Esophagus muscularis mucosa (tissue), 4 donors: ENCODE results near the gene KIF22. TPM values are rescaled to one million over a fixed set of nuclear protein-coding genes. Genes with fewer than 3 reads are reported as not detected.
A peak's percentile ranks its signal among the peaks of the same experiment; 100 is the strongest.
"Not testable (repeated sequence)": the region's sequence is repeated elsewhere in the genome, so short reads cannot be mapped to it uniquely, and the experiment has no call there.

Experiments used
- DNase-seq: peaks from one replicate; pipeline ENCODE4 v3.0.0-alpha.2; 2017; ENCODE audit errors: extremely low spot score
- H3K27ac ChIP-seq, 4 donors: fragments of 200-600 bp; sonication (generic); replicated peaks in 1 of 4; 1 replicate in 3 of 4; 2 replicates in 1 of 4; pipeline ENCODE4 v1.5.1; 2016 to 2019; ENCODE audit warnings: mild to moderate bottlenecking in 1 of 4
- H3K27me3 ChIP-seq, 4 donors: fragments of 200-600 bp; sonication (generic); one replicate each; pipeline versions ENCODE4 v1.5.1 to v1.6.0; 2016 to 2019
- H3K36me3 ChIP-seq, 4 donors: fragments of 200-600 bp; sonication (generic); one replicate each; pipeline ENCODE4 v1.5.1; 2016 to 2019
- H3K4me1 ChIP-seq, 4 donors: fragments of 200-600 bp; sonication (generic); one replicate each; pipeline ENCODE4 v1.5.1; 2016 to 2019
- H3K4me3 ChIP-seq, 4 donors: fragments of 200-600 bp; sonication (generic); 1 replicate in 2 of 4; 2 replicates in 2 of 4; pipeline ENCODE4 v1.5.1; 2016 to 2019; ENCODE audit warnings: mild to moderate bottlenecking in 4 of 4, moderate library complexity in 1 of 4
- H3K9me3 ChIP-seq, 4 donors: fragments of 200-600 bp; sonication (generic); 1 replicate in 3 of 4; 2 replicates in 1 of 4; pipeline ENCODE4 v1.5.1; 2016 to 2019
- EP300 ChIP-seq: sonication (generic); formaldehyde crosslinking; IDR thresholded peaks from one replicate; pipeline ENCODE4 v1.6.1; 2017; ENCODE audit warnings: antibody characterized with exemption
- POLR2A ChIP-seq: fragments of 450-650 bp; IDR thresholded peaks from one replicate; pipeline ENCODE4 v1.6.1; 2017; ENCODE audit warnings: antibody characterized with exemption, moderate library complexity, mild to moderate bottlenecking, low read depth
- POLR2AphosphoS5 ChIP-seq, 2 donors: sonication (generic); formaldehyde crosslinking; IDR thresholded peaks; one replicate each; pipeline ENCODE4 v1.6.1; 2017; ENCODE audit warnings: antibody characterized with exemption in 2 of 2
- WGBS: methylation state at CpG from one replicate; pipeline ENCODE4 v1.1.5; 2018; 5-methylcytosine and 5-hydroxymethylcytosine counted together
- intact Hi-C: fragments of 100-400 bp; cut with DNase I; formaldehyde crosslinking; loops from one replicate; pipeline ENCODE4 v1.15.1; 2023
- total RNA-seq, 4 donors: library from RNA; depleted of rRNA; stranded (reverse); fragments of >200 nt; gene quantifications; one replicate each; pipeline versions ENCODE4 v1.1.0 to v1.2.1, GENCODE V29; 2016
- TF ChIP-seq, protein P1 (sequence below), 3 experiments: fragments of 200-600 bp in 2 of 3; fragments of 450-650 bp in 1 of 3; sonication (generic) in 2 of 3; IDR thresholded peaks; one replicate each; pipeline ENCODE4 v1.5.1; 2017 to 2019; ENCODE audit warnings: antibody characterized with exemption in 3 of 3, mild to moderate bottlenecking in 2 of 3, moderate library complexity in 1 of 3

Gene KIF22
- total RNA-seq, 4 donors from 2014 or later, result 10.8 to 12.3 (median 11.8) TPM

DNA sequence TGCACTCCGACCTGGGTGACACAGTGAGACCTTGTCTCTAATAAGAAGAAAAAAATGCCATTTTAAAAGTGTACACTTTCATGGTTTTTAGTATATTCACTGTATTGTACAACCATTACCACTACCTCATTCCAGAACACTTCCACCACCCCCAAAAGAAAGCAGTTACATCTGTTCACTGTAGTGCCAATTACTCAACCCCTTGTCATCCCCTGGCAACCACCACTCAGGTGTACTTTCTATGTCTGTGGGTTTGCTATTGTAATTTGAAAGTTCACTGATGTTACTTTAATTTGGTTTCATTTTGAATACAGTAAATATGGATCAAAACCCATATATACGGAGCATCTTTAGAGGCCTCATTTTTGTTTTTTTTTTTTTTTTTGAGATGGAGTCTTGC is 6.4 kb upstream of the KIF22 start:
- WGBS, result 93% methylated on average over 2 of the region's 2 CpGs
- TF ChIP-seq POLR2AphosphoS5 (IDR thresholded peaks at IDR 0.05) (no peak), POLR2A (no peak), EP300 (no peak)
- TF ChIP-seq, protein P1, sequence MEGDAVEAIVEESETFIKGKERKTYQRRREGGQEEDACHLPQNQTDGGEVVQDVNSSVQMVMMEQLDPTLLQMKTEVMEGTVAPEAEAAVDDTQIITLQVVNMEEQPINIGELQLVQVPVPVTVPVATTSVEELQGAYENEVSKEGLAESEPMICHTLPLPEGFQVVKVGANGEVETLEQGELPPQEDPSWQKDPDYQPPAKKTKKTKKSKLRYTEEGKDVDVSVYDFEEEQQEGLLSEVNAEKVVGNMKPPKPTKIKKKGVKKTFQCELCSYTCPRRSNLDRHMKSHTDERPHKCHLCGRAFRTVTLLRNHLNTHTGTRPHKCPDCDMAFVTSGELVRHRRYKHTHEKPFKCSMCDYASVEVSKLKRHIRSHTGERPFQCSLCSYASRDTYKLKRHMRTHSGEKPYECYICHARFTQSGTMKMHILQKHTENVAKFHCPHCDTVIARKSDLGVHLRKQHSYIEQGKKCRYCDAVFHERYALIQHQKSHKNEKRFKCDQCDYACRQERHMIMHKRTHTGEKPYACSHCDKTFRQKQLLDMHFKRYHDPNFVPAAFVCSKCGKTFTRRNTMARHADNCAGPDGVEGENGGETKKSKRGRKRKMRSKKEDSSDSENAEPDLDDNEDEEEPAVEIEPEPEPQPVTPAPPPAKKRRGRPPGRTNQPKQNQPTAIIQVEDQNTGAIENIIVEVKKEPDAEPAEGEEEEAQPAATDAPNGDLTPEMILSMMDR (IDR thresholded peaks at IDR 0.05), result no peak
- Histone ChIP-seq H3K36me3 (no peaks in the 10 kb centered on the region), H3K4me3 (no peak overlapping the region), H3K27ac (no peak overlapping the region), H3K4me1 (peaks cover 5 to 12% (median 10%) of the 10 kb centered on the region in 4 donors), H3K9me3 (no peaks in the 10 kb centered on the region), H3K27me3 (peaks cover 0 to 15% (median 0%) of the 10 kb centered on the region in 4 donors)
- intact Hi-C loops, result loop anchor here (10.0 kb wide), 2 partner anchors 49 to 79 kb away; no protein-coding TSS in a partner anchor
- no peak for DNase-seq

DNA sequence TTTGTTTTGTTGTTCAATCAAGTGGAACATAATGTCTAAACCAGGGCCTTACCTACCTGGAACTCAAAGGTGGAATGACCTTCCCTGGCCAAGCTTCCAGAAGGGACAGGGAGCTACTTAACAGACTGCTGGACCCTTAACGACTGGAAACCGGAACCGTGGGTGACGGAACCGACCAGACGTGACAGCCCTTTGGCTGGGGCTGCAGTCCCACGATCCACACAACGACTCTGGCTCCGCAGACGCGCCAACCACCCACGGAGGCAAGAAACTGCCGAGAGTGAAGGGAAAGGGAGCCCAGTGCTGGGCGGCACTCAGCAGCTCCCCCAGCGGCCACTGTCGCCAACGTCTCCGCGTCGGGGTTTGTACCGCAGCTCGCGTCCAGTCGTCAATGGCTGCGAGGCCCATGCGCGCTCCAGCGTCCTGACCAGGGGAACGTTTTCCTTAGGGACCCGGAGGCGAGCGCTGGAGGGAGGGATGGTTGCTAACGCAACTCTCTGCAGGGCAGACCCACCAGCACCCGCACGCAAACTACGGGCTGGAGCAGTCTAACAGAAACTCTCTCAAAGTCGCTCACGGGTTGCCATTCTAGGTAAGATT is 5.5 kb upstream of the KIF22 start:
- Histone ChIP-seq H3K4me1 (peaks cover 12 to 21% (median 17%) of the 10 kb centered on the region in 4 donors), H3K9me3 (no peaks in the 10 kb centered on the region), H3K4me3 (peak overlapping the region; percentile 27 to 52 (median 32)), H3K27me3 (peaks cover 0 to 6% (median 0%) of the 10 kb centered on the region in 4 donors), H3K27ac (no peak overlapping the region), H3K36me3 (no peaks in the 10 kb centered on the region)
- 11% methylated on average over 20 of the region's 38 CpGs for WGBS
- no peak for DNase-seq
- TF ChIP-seq EP300 (no peak), POLR2AphosphoS5 (IDR thresholded peaks at IDR 0.05) (peak in 1 of 2 donors; percentile 33), POLR2A (no peak)
- TF ChIP-seq, protein P1 (IDR thresholded peaks at IDR 0.05), result peak; percentile 66 to 88 (median 66)
- intact Hi-C loops, result loop anchor here (10.0 kb wide), 2 partner anchors 50 to 80 kb away; no protein-coding TSS in a partner anchor

DNA sequence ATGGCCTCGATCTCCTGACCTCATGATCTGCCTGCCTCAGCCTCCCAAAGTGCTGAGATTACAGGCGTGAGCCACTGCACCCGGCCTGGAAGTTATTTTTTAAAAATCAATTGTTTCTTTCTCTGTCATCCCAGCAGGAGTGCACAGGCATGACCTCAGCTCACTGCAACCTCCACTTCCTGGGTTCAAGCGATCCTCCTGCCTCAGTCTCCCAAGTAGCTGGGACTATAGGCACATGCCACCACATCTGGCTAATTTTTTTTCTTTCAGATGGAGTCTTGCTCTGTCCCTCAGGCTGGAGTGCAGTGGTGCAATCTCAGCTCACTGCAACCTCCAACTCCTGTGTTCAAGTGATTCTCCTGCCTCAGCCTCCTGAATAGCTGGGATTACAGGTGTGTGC is 3.4 kb upstream of the KIF22 start:
- H3K27me3 ChIP-seq, H3K36me3 ChIP-seq, H3K9me3 ChIP-seq, H3K4me3 ChIP-seq, DNase-seq, H3K27ac ChIP-seq: not testable (repeated sequence)
- 84% methylated on average over 4 of the region's 4 CpGs for WGBS
- peaks cover 21 to 37% (median 30%) of the 10 kb centered on the region in 4 donors for H3K4me1 ChIP-seq
- intact Hi-C loops, result loop anchor here (10.0 kb wide), 2 partner anchors 52 to 82 kb away; no protein-coding TSS in a partner anchor

DNA sequence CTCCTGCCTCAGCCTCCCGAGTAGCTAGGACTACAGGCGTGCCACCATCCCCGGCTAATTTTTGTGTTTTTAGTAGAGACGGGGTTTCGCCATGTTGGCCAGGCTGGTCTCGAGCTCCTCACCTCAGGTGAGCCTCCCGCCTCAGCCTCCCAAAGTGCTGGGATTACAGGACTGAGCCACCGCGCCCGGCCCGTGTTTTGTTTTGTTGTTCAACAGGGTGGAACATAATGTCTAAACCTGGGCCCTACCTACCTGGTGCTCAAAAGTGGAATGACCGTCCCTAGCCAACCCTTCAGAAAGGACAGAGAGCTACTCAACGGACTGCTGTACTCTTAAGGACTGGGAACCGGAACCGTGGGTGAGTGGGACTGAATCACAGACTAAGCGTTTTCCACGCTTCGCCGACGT is 772 bp upstream of the KIF22 start:
- Histone ChIP-seq H3K9me3 (no peaks in the 10 kb centered on the region), H3K4me1 (peaks cover 21 to 37% (median 28%) of the 10 kb centered on the region in 4 donors), H3K27me3 (no peaks in the 10 kb centered on the region), H3K4me3 (peak overlapping the region; percentile 76 to 93 (median 91)), H3K27ac (peak overlapping the region; percentile 81 to 91 (median 88)), H3K36me3 (no peaks in the 10 kb centered on the region)
- WGBS, result 64% methylated on average over 20 of the region's 20 CpGs
- no peak for DNase-seq
- intact Hi-C loops, result loop anchor here (10.0 kb wide), 3 partner anchors 55 to 205 kb away; partner anchors contain the start of genes HIRIP3 and INO80E
- TF ChIP-seq POLR2AphosphoS5 (IDR thresholded peaks at IDR 0.05), result no peak
- no peak for TF ChIP-seq POLR2A
- TF ChIP-seq EP300, result no peak
- TF ChIP-seq, protein P1 (IDR thresholded peaks at IDR 0.05), result no peak

DNA sequence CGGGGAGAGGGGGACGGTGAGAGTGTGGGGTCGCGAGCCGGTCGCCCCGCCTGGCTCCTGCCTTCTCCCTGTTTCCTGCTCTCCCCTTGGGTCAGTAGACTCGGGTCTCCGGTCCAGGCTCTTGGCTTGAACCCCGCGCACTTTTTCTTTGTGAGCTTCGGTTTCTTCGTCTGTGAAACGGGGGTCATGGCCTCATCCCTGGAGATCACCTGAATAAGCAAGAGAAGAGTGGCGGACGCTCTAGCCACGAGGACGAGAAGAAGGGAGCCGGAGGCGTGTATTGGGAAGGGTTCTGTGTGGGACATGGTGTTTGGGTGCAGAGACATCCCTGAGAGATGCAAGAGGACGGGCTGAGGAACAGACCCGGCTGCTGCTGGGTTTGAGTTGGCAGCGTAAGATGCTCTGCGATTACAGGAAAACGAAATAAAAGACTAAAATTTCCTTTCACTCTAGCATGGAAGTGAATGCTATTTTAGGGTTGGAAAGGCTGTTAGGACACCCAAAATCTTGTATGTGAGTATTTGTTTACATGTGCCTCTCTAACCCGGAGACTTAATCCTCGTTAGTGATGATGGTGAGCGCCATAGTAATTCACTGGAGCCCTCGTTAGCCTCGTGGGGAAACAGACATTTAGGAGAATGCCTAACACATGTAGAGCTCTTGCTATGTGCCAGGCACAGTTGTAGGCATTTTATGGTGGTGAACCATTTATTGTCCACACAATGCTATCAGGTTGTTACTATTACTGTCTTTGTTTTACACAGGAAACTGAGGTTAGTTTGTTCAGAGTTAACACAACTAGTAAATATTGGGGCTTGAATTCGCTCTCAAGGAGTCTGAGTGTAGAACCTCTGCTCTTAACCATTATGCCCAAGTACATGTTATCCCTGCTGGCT is 646 bp downstream of the KIF22 start:
- Histone ChIP-seq H3K36me3 (no peaks in the 10 kb centered on the region), H3K27me3 (no peaks in the 10 kb centered on the region), H3K9me3 (no peaks in the 10 kb centered on the region), H3K27ac (peak overlapping the region; percentile 60 to 91 (median 84)), H3K4me1 (peaks cover 16 to 28% (median 19%) of the 10 kb centered on the region in 4 donors), H3K4me3 (peak overlapping the region; percentile 76 to 93 (median 91))
- TF ChIP-seq POLR2A (no peak), EP300 (no peak), POLR2AphosphoS5 (IDR thresholded peaks at IDR 0.05) (no peak)
- TF ChIP-seq, protein P1 (IDR thresholded peaks at IDR 0.05), result no peak
- 2% methylated on average over 31 of the region's 31 CpGs for WGBS
- intact Hi-C loops, result loop anchor here (10.0 kb wide), 1 partner anchor 204 kb away; the partner anchor contains the start of genes HIRIP3 and INO80E
- DNase-seq, result no peak
